Pancreas (tissue), 10 donors: ENCODE data around the gene UGT1A7. TPM values are rescaled to one million over a fixed set of nuclear protein-coding genes. Genes with fewer than 3 reads are reported as not detected.

Experiments
- ATAC-seq, 4 donors: fragments of 200-7000 bp; cut with Tn5 transposase; one replicate each; pipeline versions ENCODE4 v1.8.0 to v1.9.1; 2020; ENCODE audit warnings: mild to moderate bottlenecking in 4 of 4, moderate library complexity in 4 of 4
- DNase-seq, 6 donors: peaks; one replicate each; pipeline ENCODE4 v3.0.0-alpha.2; 2020
- FAIRE-seq: peaks from 2 replicates; lab custom pipeline; 2012; peaks lifted over from hg19 to GRCh38; lab: Jason Lieb, UNC
- H3K27ac ChIP-seq, 4 donors: fragments of 200-600 bp; sonication (generic); 1 replicate in 3 of 4; 2 replicates in 1 of 4; pipeline versions ENCODE4 v1.5.0 to v1.8.0; 2020
- H3K27me3 ChIP-seq, 4 donors: fragments of 200-600 bp; one replicate each; pipeline ENCODE4 v1.8.0; 2021
- H3K36me3 ChIP-seq, 3 donors: fragments of 200-600 bp; sonication (generic) in 1 of 3; one replicate each; pipeline versions ENCODE4 v1.5.0 to v1.8.0; 2020 to 2021
- H3K4me1 ChIP-seq, 3 donors: fragments of 200-600 bp; one replicate each; pipeline ENCODE4 v1.8.0; 2021
- H3K4me3 ChIP-seq, 4 donors: fragments of 200-600 bp; sonication (generic) in 2 of 4; one replicate each; pipeline versions ENCODE4 v1.5.0 to v1.8.0; 2020 to 2021
- H3K9me3 ChIP-seq, 4 donors: fragments of 200-600 bp; one replicate each; pipeline ENCODE4 v1.8.0; 2021
- WGBS, 2 donors: extraction: QIAGEN DNeasy Blood & Tissue Kit; methylation state at CpG; one replicate each; pipeline ENCODE4 v1.1.7; 2013; 5-methylcytosine and 5-hydroxymethylcytosine counted together
- intact Hi-C, 3 donors: fragments of 100-400 bp; cut with DNase I; formaldehyde crosslinking; loops; one replicate each; pipeline versions ENCODE4 v1.11.1 to v1.14.2; 2022
- polyA plus RNA-seq, 2 donors: library from polyadenylated mRNA; stranded (reverse); fragments of 200-250 nt; gene quantifications; one replicate each; pipeline ENCODE4 v1.2.3, GENCODE V29; 2013
- total RNA-seq, 6 donors: library from RNA; stranded (reverse); fragmentation: NEBNext Ultra II Directional in 4 of 6; extraction: Animal tissue kit (Norgen Biotek cat#: 25700) in 4 of 6; gene quantifications; one replicate each; pipeline versions ENCODE4 v1.2.1 to v1.2.4, GENCODE V29; 2021 to 2023
- TF ChIP-seq, protein P1 (sequence below), 4 donors: fragments of 200-600 bp; sonication (generic) in 3 of 4; IDR thresholded peaks; one replicate each; pipeline versions ENCODE4 v1.5.0 to v1.8.0; 2021; ENCODE audit warnings: antibody characterized with exemption in 4 of 4
- donor health status: healthy with polysubstance abuse.
- donor health status: DM: no; HTN: no; CAD: no; lungs with moderate emphysema.
- donor health status: DM: no; HTN: no; CAD: no.
- donor health status: control.
- donor health status: control.
- donor health status: Bipolar disorder and iron deficiency.
- donor health status: DM: yes; HTN: yes; CAD: no.
- donor health status: DM: no; HTN: no; CAD: no.
- donor health status: DM: no; HTN: no; CAD: no.
- donor health status: DM: yes; HTN: yes; CAD: no.

Gene UGT1A7
- total and polyA plus RNA-seq, 8 donors = not detected

GRCh38 chr2:233756429-233757081, 74.9 kb downstream of the UGT1A7 start:
- FAIRE-seq (peak; percentile 5), ATAC-seq (peak; percentile 34 to 94 (median 66)), DNase-seq (no peak)
- TF ChIP-seq, protein P1, sequence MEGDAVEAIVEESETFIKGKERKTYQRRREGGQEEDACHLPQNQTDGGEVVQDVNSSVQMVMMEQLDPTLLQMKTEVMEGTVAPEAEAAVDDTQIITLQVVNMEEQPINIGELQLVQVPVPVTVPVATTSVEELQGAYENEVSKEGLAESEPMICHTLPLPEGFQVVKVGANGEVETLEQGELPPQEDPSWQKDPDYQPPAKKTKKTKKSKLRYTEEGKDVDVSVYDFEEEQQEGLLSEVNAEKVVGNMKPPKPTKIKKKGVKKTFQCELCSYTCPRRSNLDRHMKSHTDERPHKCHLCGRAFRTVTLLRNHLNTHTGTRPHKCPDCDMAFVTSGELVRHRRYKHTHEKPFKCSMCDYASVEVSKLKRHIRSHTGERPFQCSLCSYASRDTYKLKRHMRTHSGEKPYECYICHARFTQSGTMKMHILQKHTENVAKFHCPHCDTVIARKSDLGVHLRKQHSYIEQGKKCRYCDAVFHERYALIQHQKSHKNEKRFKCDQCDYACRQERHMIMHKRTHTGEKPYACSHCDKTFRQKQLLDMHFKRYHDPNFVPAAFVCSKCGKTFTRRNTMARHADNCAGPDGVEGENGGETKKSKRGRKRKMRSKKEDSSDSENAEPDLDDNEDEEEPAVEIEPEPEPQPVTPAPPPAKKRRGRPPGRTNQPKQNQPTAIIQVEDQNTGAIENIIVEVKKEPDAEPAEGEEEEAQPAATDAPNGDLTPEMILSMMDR (IDR thresholded peaks at IDR 0.05) = no peak
- WGBS, 2 donors = 35 to 40% methylated on average over 7 of the region's 7 CpGs
- Histone ChIP-seq H3K4me1 (no peaks in the 10 kb centered on the region), H3K9me3 (no peaks in the 10 kb centered on the region), H3K36me3 (no peaks in the 10 kb centered on the region), H3K4me3 (no peak overlapping the region), H3K27me3 (no peaks in the 10 kb centered on the region), H3K27ac (no peak overlapping the region)
- intact Hi-C loops = no loop called here

- ATAC-seq (no peak), FAIRE-seq (no peak), DNase-seq (no peak)
- Histone ChIP-seq H3K27ac (no peak overlapping the region), H3K9me3 (no peaks in the 10 kb centered on the region), H3K4me3 (no peak overlapping the region), H3K27me3 (no peaks in the 10 kb centered on the region), H3K36me3 (no peaks in the 10 kb centered on the region), H3K4me1 (no peaks in the 10 kb centered on the region)
- TF ChIP-seq, protein P1 (IDR thresholded peaks at IDR 0.05) = no peak
- intact Hi-C loops = no loop called here
Measured at GRCh38 chr2:233758141-233758540, 76.4 kb downstream of the UGT1A7 start.

- WGBS, 2 donors = 83 to 97% methylated on average over 2 of the region's 2 CpGs
Measured at GRCh38 chr2:233758849-233759248, 77.1 kb downstream of the UGT1A7 start.

DNA sequence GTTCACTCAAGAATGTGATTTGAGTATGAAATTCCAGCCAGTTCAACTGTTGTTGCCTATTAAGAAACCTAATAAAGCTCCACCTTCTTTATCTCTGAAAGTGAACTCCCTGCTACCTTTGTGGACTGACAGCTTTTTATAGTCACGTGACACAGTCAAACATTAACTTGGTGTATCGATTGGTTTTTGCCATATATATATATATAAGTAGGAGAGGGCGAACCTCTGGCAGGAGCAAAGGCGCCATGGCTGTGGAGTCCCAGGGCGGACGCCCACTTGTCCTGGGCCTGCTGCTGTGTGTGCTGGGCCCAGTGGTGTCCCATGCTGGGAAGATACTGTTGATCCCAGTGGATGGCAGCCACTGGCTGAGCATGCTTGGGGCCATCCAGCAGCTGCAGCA, 78.3 kb downstream of the UGT1A7 start, which contains the start of gene UGT1A1:
TSS of gene UGT1A1 (plus strand) at position 228 of the 400 bp plus-strand sequence. CDS start at position 246, 18 bp downstream.
- H3K27me3 ChIP-seq = no peaks in the 10 kb centered on the region
- no peak within 1 kb of the TSS for H3K27ac ChIP-seq
- H3K4me3 ChIP-seq = no peak within 1 kb of the TSS
- no peaks in the 10 kb centered on the region for H3K36me3 ChIP-seq
- no peaks in the 10 kb centered on the region for H3K9me3 ChIP-seq
- intact Hi-C loops = no loop called here
- ATAC-seq (peak in 1 of 4 donors; percentile 38), DNase-seq (no peak), FAIRE-seq (no peak)
- WGBS, 2 donors = 65 to 66% methylated on average over 6 of the region's 6 CpGs
- TF ChIP-seq, protein P1 (IDR thresholded peaks at IDR 0.05) = no peak
- no peaks in the 10 kb centered on the region for H3K4me1 ChIP-seq

More at GRCh38 chr2:233758849-233759248, 77.1 kb downstream of the UGT1A7 start:
- ATAC-seq (no peak), DNase-seq (no peak), FAIRE-seq (no peak)
- H3K27me3 ChIP-seq = no peaks in the 10 kb centered on the region
- no peaks in the 10 kb centered on the region for H3K36me3 ChIP-seq
- H3K27ac ChIP-seq = no peak overlapping the region
- no peak overlapping the region for H3K4me3 ChIP-seq
- no peaks in the 10 kb centered on the region for H3K9me3 ChIP-seq
- TF ChIP-seq, protein P1 (IDR thresholded peaks at IDR 0.05) = no peak
- H3K4me1 ChIP-seq = no peaks in the 10 kb centered on the region
- intact Hi-C loops = no loop called here

- intact Hi-C loops = no loop called here
- Histone ChIP-seq H3K4me3 (no peak overlapping the region), H3K27me3 (no peaks in the 10 kb centered on the region), H3K36me3 (no peaks in the 10 kb centered on the region), H3K4me1 (no peaks in the 10 kb centered on the region), H3K27ac (no peak overlapping the region), H3K9me3 (no peaks in the 10 kb centered on the region)
- no peak for FAIRE-seq
- ATAC-seq = no peak
- 76 to 85% methylated on average over 4 of the region's 4 CpGs for WGBS, 2 donors
- DNase-seq = no peak
- TF ChIP-seq, protein P1 (IDR thresholded peaks at IDR 0.05) = no peak
Measured at GRCh38 chr2:233761040-233761769, 79.5 kb downstream of the UGT1A7 start.
